ENCODE data around the gene HNRNPF. TPM values are rescaled to one million over a fixed set of nuclear protein-coding genes. Genes with fewer than 3 reads are reported as not detected.
A peak's percentile ranks its signal among the peaks of the same experiment; 100 is the strongest.

The HNRNPF gene
- total RNA-seq, 2 donors from 2014 or later, result 250 to 394 TPM

DNA sequence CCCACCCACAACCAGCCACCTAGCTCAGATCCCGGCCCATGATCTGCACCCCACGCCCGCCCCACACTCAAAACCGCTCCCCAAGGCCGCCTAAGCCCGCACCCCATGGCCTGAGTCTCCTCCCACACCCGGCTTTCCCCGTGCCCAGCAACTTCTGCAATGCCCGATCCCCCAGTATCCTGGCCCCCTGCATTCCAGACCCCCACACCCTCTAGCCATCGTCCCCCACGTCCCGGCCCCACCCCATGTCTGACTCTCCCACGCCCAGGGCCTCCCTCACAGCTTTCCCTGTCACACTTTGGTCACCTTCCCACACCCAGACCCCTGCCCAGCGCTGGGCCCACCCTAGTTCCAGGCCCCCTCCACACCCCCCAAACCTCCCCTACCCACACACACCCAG, 57.7 kb downstream of the HNRNPF start:
- Histone ChIP-seq H3K9me3 (no peaks in the 10 kb centered on the region), H3K36me3 (no peaks in the 10 kb centered on the region), H3K9ac (ENCODE audit: low read depth in 2 of 2, low read length in 2 of 2) (no peak overlapping the region), H3K27ac (no peak overlapping the region), H3K4me1 (no peaks in the 10 kb centered on the region), H3K4me3 (no peak overlapping the region), H3K27me3 (no peaks in the 10 kb centered on the region)
- no peak for DNase-seq
- intact Hi-C loops (cut with DNase I), result no loop called here
- TF ChIP-seq, protein P1, sequence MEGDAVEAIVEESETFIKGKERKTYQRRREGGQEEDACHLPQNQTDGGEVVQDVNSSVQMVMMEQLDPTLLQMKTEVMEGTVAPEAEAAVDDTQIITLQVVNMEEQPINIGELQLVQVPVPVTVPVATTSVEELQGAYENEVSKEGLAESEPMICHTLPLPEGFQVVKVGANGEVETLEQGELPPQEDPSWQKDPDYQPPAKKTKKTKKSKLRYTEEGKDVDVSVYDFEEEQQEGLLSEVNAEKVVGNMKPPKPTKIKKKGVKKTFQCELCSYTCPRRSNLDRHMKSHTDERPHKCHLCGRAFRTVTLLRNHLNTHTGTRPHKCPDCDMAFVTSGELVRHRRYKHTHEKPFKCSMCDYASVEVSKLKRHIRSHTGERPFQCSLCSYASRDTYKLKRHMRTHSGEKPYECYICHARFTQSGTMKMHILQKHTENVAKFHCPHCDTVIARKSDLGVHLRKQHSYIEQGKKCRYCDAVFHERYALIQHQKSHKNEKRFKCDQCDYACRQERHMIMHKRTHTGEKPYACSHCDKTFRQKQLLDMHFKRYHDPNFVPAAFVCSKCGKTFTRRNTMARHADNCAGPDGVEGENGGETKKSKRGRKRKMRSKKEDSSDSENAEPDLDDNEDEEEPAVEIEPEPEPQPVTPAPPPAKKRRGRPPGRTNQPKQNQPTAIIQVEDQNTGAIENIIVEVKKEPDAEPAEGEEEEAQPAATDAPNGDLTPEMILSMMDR (IDR thresholded peaks at IDR 0.05), result no peak

GRCh38 chr10:43350686-43351085, 58.3 kb downstream of the HNRNPF start:
- no peaks in the 10 kb centered on the region for H3K4me1 ChIP-seq
- no peaks in the 10 kb centered on the region for H3K36me3 ChIP-seq
- H3K27ac ChIP-seq, result no peak overlapping the region
- no peak overlapping the region for H3K4me3 ChIP-seq
- H3K9ac ChIP-seq (ENCODE audit: low read depth in 2 of 2, low read length in 2 of 2), result no peak overlapping the region
- H3K27me3 ChIP-seq, result no peaks in the 10 kb centered on the region
- intact Hi-C loops (cut with DNase I), result no loop called here
- H3K9me3 ChIP-seq, result no peaks in the 10 kb centered on the region
- TF ChIP-seq, protein P1 (IDR thresholded peaks at IDR 0.05), result no peak
- no peak for DNase-seq

- TF ChIP-seq, protein P1 (IDR thresholded peaks at IDR 0.05), result no peak
- Histone ChIP-seq H3K36me3 (no peaks in the 10 kb centered on the region), H3K27me3 (no peaks in the 10 kb centered on the region), H3K27ac (no peak overlapping the region), H3K9me3 (no peaks in the 10 kb centered on the region), H3K4me3 (no peak overlapping the region), H3K4me1 (no peaks in the 10 kb centered on the region), H3K9ac (ENCODE audit: low read depth in 2 of 2, low read length in 2 of 2) (no peak overlapping the region)
- intact Hi-C loops (cut with DNase I), result no loop called here
- DNase-seq, result peak; percentile 54
These were observed 58.8 kb downstream of the HNRNPF start for GRCh38 chr10:43350156-43350555.

DNA sequence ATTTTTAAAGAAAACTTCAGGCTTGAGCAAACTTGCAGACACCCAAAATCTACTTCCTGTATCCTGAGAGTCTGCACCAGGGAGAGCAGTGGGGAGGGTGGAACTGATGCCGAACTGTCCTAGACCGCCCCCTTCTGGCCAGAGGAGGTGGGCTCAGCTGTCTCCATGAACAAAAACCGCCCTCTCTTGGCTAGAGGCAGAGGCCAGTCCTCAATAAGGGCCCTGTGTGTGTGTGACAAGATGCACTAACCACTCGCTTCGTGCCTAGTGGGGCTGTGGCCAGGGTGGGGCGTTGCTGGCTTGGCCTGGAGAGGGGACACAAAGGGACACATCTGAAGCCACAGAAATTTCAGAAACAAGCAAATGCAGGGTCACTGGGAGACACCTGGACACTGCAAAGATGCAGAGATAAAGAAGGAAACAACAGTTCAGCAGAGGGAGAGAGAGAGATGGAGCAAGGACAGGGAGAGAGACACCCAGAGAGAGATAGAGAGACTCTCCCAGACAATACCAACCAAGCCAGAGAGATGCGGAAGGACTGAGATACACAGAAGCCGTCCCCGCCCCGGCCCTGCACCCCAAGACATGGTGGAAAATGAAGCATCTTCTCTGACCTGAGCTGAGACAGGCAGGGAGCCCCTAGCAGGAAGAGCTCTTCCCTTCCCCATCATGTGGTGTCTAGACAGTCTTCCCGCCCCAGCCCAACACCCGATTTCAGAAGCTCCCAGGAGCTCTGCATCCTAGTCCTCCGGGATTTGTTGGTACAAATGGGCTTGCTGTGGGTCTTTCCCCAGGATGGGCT, 60.3 kb downstream of the HNRNPF start:
- Histone ChIP-seq H3K27me3 (no peaks in the 10 kb centered on the region), H3K36me3 (no peaks in the 10 kb centered on the region), H3K27ac (no peak overlapping the region), H3K9me3 (no peaks in the 10 kb centered on the region), H3K9ac (ENCODE audit: low read depth in 2 of 2, low read length in 2 of 2) (no peak overlapping the region), H3K4me1 (no peaks in the 10 kb centered on the region), H3K4me3 (no peak overlapping the region)
- TF ChIP-seq, protein P1 (IDR thresholded peaks at IDR 0.05), result peak; percentile 91
- DNase-seq, result peak; percentile 91
- intact Hi-C loops (cut with DNase I), result loop anchor here (2.0 kb wide), 1 partner anchor 54 kb away; no protein-coding TSS in a partner anchor

- H3K4me3 ChIP-seq, result no peak overlapping the region
- H3K27ac ChIP-seq, result no peak overlapping the region
- no peaks in the 10 kb centered on the region for H3K36me3 ChIP-seq
- TF ChIP-seq, protein P1 (IDR thresholded peaks at IDR 0.05), result no peak
- DNase-seq, result no peak
- no peak overlapping the region for H3K9ac ChIP-seq (ENCODE audit: low read depth in 2 of 2, low read length in 2 of 2)
- intact Hi-C loops (cut with DNase I), result loop anchor here (2.0 kb wide), 1 partner anchor 53 kb away; no protein-coding TSS in a partner anchor
- no peaks in the 10 kb centered on the region for H3K9me3 ChIP-seq
- no peaks in the 10 kb centered on the region for H3K4me1 ChIP-seq
- no peaks in the 10 kb centered on the region for H3K27me3 ChIP-seq
These were observed 61.0 kb downstream of the HNRNPF start for GRCh38 chr10:43347997-43348396.

Data from colonic mucosa (tissue), 4 donors.